Left colon (tissue), 2 donors: ENCODE data around the gene BTBD18. TPM values are rescaled to one million over a fixed set of nuclear protein-coding genes. Genes with fewer than 3 reads are reported as not detected.

Source experiments
- ATAC-seq: fragments of 200-7000 bp; cut with Tn5 transposase; one replicate; pipeline ENCODE4 v1.9.1; 2020; ENCODE audit warnings: mild to moderate bottlenecking, moderate library complexity
- DNase-seq, 2 donors: peaks; one replicate each; pipeline ENCODE4 v3.0.0-alpha.2; 2020
- intact Hi-C, 2 donors: fragments of 100-400 bp; cut with DNase I in 1 of 2; cut with micrococcal nuclease in 1 of 2; formaldehyde crosslinking; loops; one replicate each; pipeline versions ENCODE4 v1.11.2 to v1.14.0; 2022; cut with DNase I, micrococcal nuclease
- total RNA-seq, 2 donors: library from RNA; stranded (reverse); fragmentation: NEBNext Ultra II Directional; extraction: Animal tissue kit (Norgen Biotek cat#: 25700); gene quantifications; one replicate each; pipeline ENCODE4 v1.2.1, GENCODE V29; 2021
- donor health status: DM: no; HTN: no; CAD: no.
- donor health status: DM: yes; HTN: yes; CAD: no.

BTBD18 gene
- total RNA-seq, 2 donors from 2014 or later: not detected

GRCh38 chr11:57703341-57703740 is 48.3 kb downstream of the BTBD18 start:
- DNase-seq (no peak), ATAC-seq (no peak)
- intact Hi-C loops: no loop called here

GRCh38 chr11:57700425-57700824 is 51.2 kb downstream of the BTBD18 start:
- ATAC-seq (no peak), DNase-seq (no peak)
- intact Hi-C loops: no loop called here

- no peak for ATAC-seq
- DNase-seq: no peak
These were observed 51.8 kb downstream of the BTBD18 start for GRCh38 chr11:57699813-57700212.

GRCh38 chr11:57698843-57699365 is 52.7 kb downstream of the BTBD18 start:
- DNase-seq: no peak
- peak; percentile 21 for ATAC-seq
- intact Hi-C loops: no loop called here

More at GRCh38 chr11:57699813-57700212, 51.8 kb downstream of the BTBD18 start:
- intact Hi-C loops: no loop called here

Other genes starting within 250 kb of the BTBD18 start
- 1 to 10 TPM; 7.1 to 9.6 TPM for gene SLC43A1, start 236.1 kb downstream of the BTBD18 start, total RNA-seq
- 10 to 100 TPM; 28.6 to 47.4 TPM for gene TIMM10, start 221.1 kb downstream of the BTBD18 start, total RNA-seq
- not detected for gene SMTNL1, start 214.2 kb downstream of the BTBD18 start, total RNA-seq
- 10 to 100 TPM; 27.6 to 47.2 TPM for gene UBE2L6, start 184.1 kb downstream of the BTBD18 start, total RNA-seq
- gene SERPING1, start 154.1 kb downstream of the BTBD18 start, total RNA-seq: 10 to 100 TPM; 34.6 to 78.6 TPM
- gene YPEL4, start 101.9 kb downstream of the BTBD18 start, total RNA-seq: 1 to 10 TPM in 1 of 2 donors, under 1 TPM in 1; 0.58 to 1.2 TPM
- 10 to 100 TPM; 11.4 to 11.8 TPM for gene CLP1, start 94.1 kb downstream of the BTBD18 start, total RNA-seq
- gene ZDHHC5, start 83.7 kb downstream of the BTBD18 start, total RNA-seq: 10 to 100 TPM; 74.4 to 90.6 TPM
- 10 to 100 TPM; 10.4 to 12.1 TPM for gene MED19, start 39.6 kb downstream of the BTBD18 start, total RNA-seq
- 100 to 1,000 TPM in 1 of 2 donors, 10 to 100 TPM in 1; 93.4 to 132 TPM for gene TMX2, start 39.2 kb downstream of the BTBD18 start, total RNA-seq
- gene SELENOH, start 10.3 kb downstream of the BTBD18 start, total RNA-seq: 10 to 100 TPM; 64.0 to 77.4 TPM
- 100 to 1,000 TPM; 458 to 553 TPM for gene CTNND1, start 10.0 kb upstream of the BTBD18 start, total RNA-seq